AG04449 (cell line): Measurements from ENCODE around the gene BIVM.

ENCODE experiments used
- CTCF ChIA-PET: fragments of 350-600 bp; formaldehyde crosslinking; extraction: SDS; loops from one replicate; lab custom pipeline; 2021; ENCODE audit warnings: antibody characterized with exemption; lab: Yijun Ruan, JAX
- POLR2A ChIA-PET: fragments of 400-600, 350-600 bp; formaldehyde crosslinking; extraction: SDS; loops from one replicate; lab custom pipeline; 2020; ENCODE audit warnings: antibody characterized with exemption, inconsistent platforms; lab: Yijun Ruan, JAX
- DNase-seq: peaks from one replicate; pipeline ENCODE4 v3.0.0-alpha.2; 2010; ENCODE audit warnings: low read depth, low spot score
- H3K4me3 ChIP-seq: 2 replicates; pipeline ENCODE4 v1.5.1; 2011; ENCODE audit warnings: low read depth, mild to moderate bottlenecking, control low read depth, low read length
- CTCF ChIP-seq: IDR thresholded peaks from one replicate; pipeline ENCODE4 v1.5.1; 2011; ENCODE audit warnings: mild to moderate bottlenecking, moderate library complexity, low read length, control low read depth, inconsistent platforms; ENCODE audit not compliant: insufficient read depth; ENCODE audit errors: missing control alignments

Gene BIVM

GRCh38 chr13:102773441-102774213, 25.3 kb upstream of the BIVM start, which contains the start of gene TEX30:
TSS of gene TEX30 (minus strand) at chr13:102773786. CDS start at chr13:102770026, 3,760 bp downstream.
- POLR2A ChIA-PET = interaction anchor here (0.6 to 2.3 kb wide), 5 partner anchors 72 to 177 kb away, joined by 3 to 12 read pairs (median 3); partner anchors contain the start of genes ERCC5 and TPP2
- DNase-seq = no peak
- TF ChIP-seq CTCF = no peak
- H3K4me3 ChIP-seq = peak within 1 kb of the TSS; percentile 84
- CTCF ChIA-PET = interaction anchor here (0.6 to 2.5 kb wide), 7 partner anchors 26 to 217 kb away, joined by 3 to 15 read pairs (median 3); no protein-coding TSS in a partner anchor

GRCh38 chr13:102774214-102774568, 24.7 kb upstream of the BIVM start:
- H3K4me3 ChIP-seq = peak overlapping the region; percentile 84
- ChIA-PET CTCF (interaction anchor here (0.6 to 2.5 kb wide), 6 partner anchors 26 to 218 kb away, joined by 3 to 15 read pairs (median 4); no protein-coding TSS in a partner anchor), POLR2A (interaction anchor here (0.6 to 2.3 kb wide), 5 partner anchors 71 to 178 kb away, joined by 3 to 12 read pairs (median 3); partner anchors contain the start of genes ERCC5 and TPP2)
- DNase-seq = no peak
- no peak for TF ChIP-seq CTCF

DNA sequence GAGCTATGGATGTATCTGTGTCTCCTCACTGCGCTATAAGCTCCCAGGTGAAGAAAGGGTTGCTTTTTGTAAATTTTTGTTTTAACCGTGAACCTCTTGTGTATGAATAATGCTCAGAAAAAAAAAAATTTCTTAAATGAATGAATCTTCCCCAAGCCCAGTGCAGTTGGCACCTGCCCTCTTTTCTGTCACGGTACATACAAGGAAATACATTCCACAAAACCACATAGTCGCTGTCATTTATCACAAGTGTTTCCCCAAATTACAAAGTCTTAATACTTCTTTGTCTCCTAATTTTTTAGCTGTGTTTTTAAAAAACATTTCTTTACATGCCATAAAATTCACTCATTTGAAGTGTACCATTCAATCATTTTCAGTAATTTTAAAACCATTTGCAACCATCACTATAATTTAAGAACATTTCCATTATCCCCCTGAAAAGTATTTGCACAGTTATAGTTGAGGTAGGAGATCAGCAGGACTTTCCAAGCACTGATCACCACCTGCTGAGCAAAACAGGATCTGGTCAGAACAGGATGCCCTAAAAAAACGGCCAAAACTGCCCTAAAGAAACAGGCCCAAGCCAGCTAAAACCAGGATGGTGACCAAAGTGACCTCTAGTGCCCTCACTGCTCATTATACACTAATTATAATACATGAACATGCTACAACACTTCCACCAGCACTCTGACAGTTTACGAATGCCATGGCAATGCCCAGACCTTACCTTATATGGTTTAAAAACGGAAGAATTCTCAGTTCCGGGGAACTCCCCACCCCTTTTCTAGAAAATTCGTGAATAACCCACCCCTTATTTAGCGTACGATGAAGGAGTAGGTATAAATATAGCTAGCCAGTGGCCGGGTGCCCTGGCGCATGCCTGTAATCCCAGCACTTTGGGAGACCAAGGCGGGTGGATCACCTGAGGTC, 24.1 kb upstream of the BIVM start:
- no peak overlapping the region for H3K4me3 ChIP-seq
- ChIA-PET POLR2A (no interaction called here), CTCF (interaction anchor here (1.2 to 2.5 kb wide), 3 partner anchors 25 to 218 kb away, joined by 4 to 15 read pairs (median 14); no protein-coding TSS in a partner anchor)
- DNase-seq = no peak
- TF ChIP-seq CTCF = no peak

DNA sequence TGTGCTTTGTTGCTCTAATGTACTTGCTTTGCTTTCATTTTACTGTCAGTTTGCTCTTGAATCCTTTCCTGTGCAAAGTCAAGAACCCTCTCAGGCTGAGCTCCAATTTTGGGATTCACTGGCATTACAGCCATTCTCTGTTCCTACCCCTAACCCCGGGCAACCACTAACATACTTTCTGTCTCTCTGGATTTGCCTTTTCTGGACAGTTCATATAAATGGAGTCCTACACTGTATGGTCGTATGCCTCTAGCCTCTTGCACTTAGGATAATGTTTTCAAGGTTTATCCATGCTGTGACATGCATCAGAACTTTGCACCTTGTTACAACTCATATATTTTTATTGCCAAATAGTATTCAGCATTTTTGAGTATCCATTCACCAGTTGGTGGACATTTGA, 22.6 kb upstream of the BIVM start:
- POLR2A ChIA-PET = no interaction called here
- no peak for TF ChIP-seq CTCF
- no peak for DNase-seq
- CTCF ChIA-PET = no interaction called here
- H3K4me3 ChIP-seq = no peak overlapping the region

DNA sequence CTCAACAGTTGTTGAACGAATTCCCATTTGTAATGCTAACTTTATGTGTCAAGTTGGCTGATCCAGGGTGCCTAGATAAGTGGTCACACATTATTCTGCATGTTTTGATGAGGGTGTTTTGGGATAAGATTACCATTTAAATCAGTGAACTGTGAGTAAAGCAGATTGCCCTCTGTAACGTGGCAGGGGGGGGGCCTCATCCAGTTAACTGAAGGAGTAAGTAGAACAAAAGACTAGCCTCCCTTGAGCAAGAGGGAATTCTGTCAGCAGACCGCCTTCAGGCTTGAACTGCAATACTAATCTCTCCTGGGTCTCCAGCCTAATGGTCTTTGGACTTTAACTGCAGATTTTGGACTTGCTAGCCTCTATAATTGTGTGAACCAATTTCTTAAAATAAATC, 21.2 kb upstream of the BIVM start:
- CTCF ChIA-PET = no interaction called here
- TF ChIP-seq CTCF = no peak
- DNase-seq = no peak
- POLR2A ChIA-PET = no interaction called here
- no peak overlapping the region for H3K4me3 ChIP-seq
